Gastroesophageal sphincter (tissue), 3 donors: Measurements from ENCODE around the gene SEC24B.

Experiments used
- CTCF ChIP-seq, 4 experiments: fragments of 200-600 bp in 2 of 4; fragments of 450-650 bp in 2 of 4; sonication (generic) in 1 of 4; IDR thresholded peaks; one replicate each; pipeline ENCODE4 v1.5.1; 2017 to 2019; ENCODE audit warnings: antibody characterized with exemption in 4 of 4, mild to moderate bottlenecking in 2 of 4, moderate library complexity in 2 of 4
- EP300 ChIP-seq: sonication (generic); formaldehyde crosslinking; IDR thresholded peaks from one replicate; pipeline ENCODE4 v1.6.1; 2017; ENCODE audit warnings: antibody characterized with exemption, mild to moderate bottlenecking
- POLR2A ChIP-seq, 2 donors: fragments of 450-650 bp; IDR thresholded peaks; one replicate each; pipeline ENCODE4 v1.6.1; 2017; ENCODE audit warnings: antibody characterized with exemption in 2 of 2, mild to moderate bottlenecking in 2 of 2, moderate library complexity in 1 of 2
- POLR2AphosphoS5 ChIP-seq: sonication (generic); formaldehyde crosslinking; IDR thresholded peaks from one replicate; pipeline ENCODE4 v1.6.1; 2017; ENCODE audit warnings: antibody characterized with exemption

DNA sequence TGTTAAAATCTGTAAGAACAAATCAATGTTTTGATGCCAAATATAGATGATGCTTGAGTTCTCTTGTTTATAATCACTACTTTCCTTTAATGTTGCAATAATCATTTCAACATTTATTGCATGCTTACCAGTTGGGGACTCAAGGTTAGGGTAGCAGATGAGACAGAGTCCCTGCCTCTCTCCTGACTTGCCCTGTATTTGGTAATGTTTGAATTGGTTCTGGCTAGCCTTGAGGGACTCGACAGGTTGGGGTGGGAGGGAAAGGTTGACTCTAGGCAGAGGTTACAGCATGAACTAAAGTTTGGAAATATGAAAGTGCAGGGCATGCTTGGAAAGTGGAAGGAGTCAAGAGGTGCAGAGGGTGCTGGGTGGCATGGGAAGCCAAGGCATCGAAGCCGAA is 2.0 kb downstream of the SEC24B start:
- TF ChIP-seq CTCF (IDR thresholded peaks at IDR 0.05) = no peak
- no peak for TF ChIP-seq POLR2A (IDR thresholded peaks at IDR 0.05)
- no peak for TF ChIP-seq EP300
- TF ChIP-seq POLR2AphosphoS5 = no peak
